Neuronal stem cell (in vitro differentiated cells): ENCODE data around the gene NPAS3.
A peak's percentile ranks its signal among the peaks of the same experiment; 100 is the strongest.

Experiments
- DNase-seq: peaks from one replicate; pipeline ENCODE4 v3.0.0-alpha.2; 2013; ENCODE audit warnings: low spot score
- H2AFZ ChIP-seq: one replicate; pipeline ENCODE4 v1.6.1; 2013; ENCODE audit warnings: mild to moderate bottlenecking, low read length, inconsistent platforms
- H2AK5ac ChIP-seq: 2 replicates; pipeline ENCODE4 v1.6.1; 2013; ENCODE audit warnings: low read depth, mild to moderate bottlenecking, inconsistent platforms, low read length, moderate library complexity, mixed read lengths
- H2BK120ac ChIP-seq: 2 replicates; pipeline ENCODE4 v1.6.1; 2013; ENCODE audit warnings: low read depth, mild to moderate bottlenecking, inconsistent platforms, low read length, moderate library complexity, mixed read lengths
- H2BK12ac ChIP-seq: one replicate; pipeline ENCODE4 v1.6.1; 2013; ENCODE audit warnings: low read length, inconsistent platforms
- H2BK15ac ChIP-seq: 2 replicates; pipeline ENCODE4 v1.6.1; 2013; ENCODE audit warnings: mild to moderate bottlenecking, low read length, inconsistent platforms, mixed read lengths
- H2BK5ac ChIP-seq: one replicate; pipeline ENCODE4 v1.6.1; 2013; ENCODE audit warnings: inconsistent platforms, mild to moderate bottlenecking, low read length, moderate library complexity
- H3K14ac ChIP-seq: one replicate; pipeline ENCODE4 v1.6.1; 2013; ENCODE audit warnings: low read length, inconsistent platforms
- H3K18ac ChIP-seq: 2 replicates; pipeline ENCODE4 v1.6.1; 2013; ENCODE audit warnings: low read length, inconsistent platforms
- H3K23ac ChIP-seq: 2 replicates; pipeline ENCODE4 v1.6.1; 2013; ENCODE audit warnings: low read depth, mild to moderate bottlenecking, mixed read lengths, low read length, inconsistent platforms; ENCODE audit not compliant: poor library complexity
- H3K27ac ChIP-seq: replicated peaks from 3 replicates; pipeline ENCODE4 v1.5.1; 2013; ENCODE audit warnings: low read length, inconsistent platforms
- H3K27me3 ChIP-seq, 3 experiments: 2 replicates each; pipeline ENCODE4 v1.6.1; 2013; ENCODE audit warnings: low read length in 3 of 3, mild to moderate bottlenecking in 2 of 3, inconsistent platforms in 1 of 3, low read depth in 1 of 3, mixed read lengths in 1 of 3, moderate library complexity in 1 of 3; ENCODE audit not compliant: control insufficient read depth in 3 of 3, insufficient read depth in 3 of 3
- H3K36me3 ChIP-seq, 2 donors: replicated peaks in 1 of 2; 2 replicates each; pipeline ENCODE4 v1.6.1; 2013; ENCODE audit warnings: low read length in 2 of 2; ENCODE audit not compliant: control insufficient read depth in 2 of 2, insufficient read depth in 2 of 2
- H3K4ac ChIP-seq: 2 replicates; pipeline ENCODE4 v1.6.1; 2013; ENCODE audit warnings: inconsistent platforms, mild to moderate bottlenecking, low read length, moderate library complexity
- H3K4me1 ChIP-seq, 2 donors: 1 replicate in 1 of 2; 2 replicates in 1 of 2; pipeline ENCODE4 v1.6.1; 2013; ENCODE audit warnings: low read length in 2 of 2, low read depth in 1 of 2; ENCODE audit not compliant: control insufficient read depth in 2 of 2, insufficient read depth in 1 of 2
- H3K4me2 ChIP-seq: one replicate; pipeline ENCODE4 v1.6.1; 2013; ENCODE audit warnings: mild to moderate bottlenecking, low read length, inconsistent platforms; ENCODE audit not compliant: insufficient read depth, poor library complexity, severe bottlenecking
- H3K4me3 ChIP-seq, 2 donors: 2 replicates each; pipeline ENCODE4 v1.5.1; 2013; ENCODE audit warnings: low read length in 2 of 2, mild to moderate bottlenecking in 2 of 2, inconsistent platforms in 1 of 2, moderate library complexity in 1 of 2
- H3K79me1 ChIP-seq: one replicate; pipeline ENCODE4 v1.6.1; 2013; ENCODE audit warnings: low read depth, mild to moderate bottlenecking, inconsistent platforms, low read length, moderate library complexity
- H3K9ac ChIP-seq: one replicate; pipeline ENCODE4 v1.6.1; 2013; ENCODE audit warnings: mild to moderate bottlenecking, low read depth, low read length, inconsistent platforms; ENCODE audit not compliant: poor library complexity
- H3K9me3 ChIP-seq, 2 donors: replicated peaks in 1 of 2; 2 replicates each; pipeline versions ENCODE3 to v1.6.1; 2013; ENCODE audit warnings: low read length in 2 of 2, mild to moderate bottlenecking in 2 of 2, inconsistent platforms in 1 of 2, low read depth in 1 of 2, mixed read lengths in 1 of 2, moderate library complexity in 1 of 2; ENCODE audit not compliant: control insufficient read depth in 2 of 2, insufficient read depth in 1 of 2
- H4K8ac ChIP-seq: one replicate; pipeline ENCODE4 v1.6.1; 2013; ENCODE audit warnings: low read depth, mild to moderate bottlenecking, inconsistent platforms, low read length, moderate library complexity
- H4K91ac ChIP-seq: one replicate; pipeline ENCODE4 v1.6.1; 2013; ENCODE audit warnings: low read length, low read depth, mild to moderate bottlenecking, inconsistent platforms; ENCODE audit not compliant: poor library complexity
- WGBS, 2 donors: extraction: QIAGEN DNeasy Blood & Tissue Kit; methylation state at CpG; one replicate each; pipeline ENCODE4 v1.1.7; 2013; ENCODE audit warnings: missing lambda C conversion rate in 2 of 2, mixed read lengths in 1 of 2; ENCODE audit not compliant: insufficient read length in 2 of 2, insufficient replicate concordance in 1 of 2; ENCODE audit errors: extremely low coverage in 2 of 2; 5-methylcytosine and 5-hydroxymethylcytosine counted together

NPAS3 gene

GRCh38 chr14:33477797-33478196 is 539.1 kb downstream of the NPAS3 start:
- Histone ChIP-seq H3K27ac (no peak overlapping the region), H2BK120ac (no peak overlapping the region), H3K9me3 (no peaks in the 10 kb centered on the region), H4K91ac (no peak overlapping the region), H3K36me3 (peaks cover 0 to 4% of the 10 kb centered on the region in 2 donors), H3K27me3 (no peaks in the 10 kb centered on the region), H2AFZ (no peak overlapping the region), H3K14ac (no peak overlapping the region), H3K4me1 (peaks cover 12 to 22% of the 10 kb centered on the region in 2 donors), H2BK5ac (no peak overlapping the region), H3K23ac (no peak overlapping the region), H3K9ac (no peak overlapping the region), H3K4me2 (no peak overlapping the region), H3K4ac (no peak overlapping the region), H3K18ac (no peak overlapping the region), H2AK5ac (no peak overlapping the region), H3K79me1 (no peaks in the 10 kb centered on the region), H2BK12ac (no peak overlapping the region), H3K4me3 (no peak overlapping the region), H4K8ac (no peak overlapping the region), H2BK15ac (no peak overlapping the region)
- no CpG with 5 or more reads among the region's 3 CpGs for WGBS, 2 donors
- DNase-seq = peak; percentile 30

GRCh38 chr14:33480071-33480886 is 541.6 kb downstream of the NPAS3 start:
- no peak overlapping the region for H2BK120ac ChIP-seq
- H3K27ac ChIP-seq = no peak overlapping the region
- H3K4me2 ChIP-seq = no peak overlapping the region
- peaks cover 0 to 4% of the 10 kb centered on the region in 2 donors for H3K36me3 ChIP-seq
- no CpG with 5 or more reads among the region's 9 CpGs for WGBS, 2 donors
- H3K14ac ChIP-seq = no peak overlapping the region
- no peak overlapping the region for H2AK5ac ChIP-seq
- no peaks in the 10 kb centered on the region for H3K27me3 ChIP-seq
- H3K18ac ChIP-seq = no peak overlapping the region
- H3K9ac ChIP-seq = no peak overlapping the region
- H3K4me3 ChIP-seq = no peak overlapping the region
- no peak overlapping the region for H4K8ac ChIP-seq
- H3K79me1 ChIP-seq = no peaks in the 10 kb centered on the region
- no peak overlapping the region for H2BK12ac ChIP-seq
- no peak for DNase-seq
- peaks cover 12 to 15% of the 10 kb centered on the region in 2 donors for H3K4me1 ChIP-seq
- H3K4ac ChIP-seq = no peak overlapping the region
- H3K23ac ChIP-seq = no peak overlapping the region
- peaks cover 0 to 5% of the 10 kb centered on the region in 2 donors for H3K9me3 ChIP-seq
- H2BK15ac ChIP-seq = no peak overlapping the region
- H2AFZ ChIP-seq = no peak overlapping the region
- H4K91ac ChIP-seq = no peak overlapping the region
- no peak overlapping the region for H2BK5ac ChIP-seq

- no peak overlapping the region for H2BK15ac ChIP-seq
- H4K8ac ChIP-seq = no peak overlapping the region
- peaks cover 12 to 15% of the 10 kb centered on the region in 2 donors for H3K4me1 ChIP-seq
- no peak overlapping the region for H3K4ac ChIP-seq
- H3K79me1 ChIP-seq = no peaks in the 10 kb centered on the region
- no peak overlapping the region for H2BK5ac ChIP-seq
- H3K9me3 ChIP-seq = peaks cover 0 to 5% of the 10 kb centered on the region in 2 donors
- WGBS, 2 donors = no CpG with 5 or more reads among the region's 3 CpGs
- no peak overlapping the region for H3K27ac ChIP-seq
- no peak overlapping the region for H3K14ac ChIP-seq
- no peak overlapping the region for H3K4me2 ChIP-seq
- no peak overlapping the region for H3K18ac ChIP-seq
- H3K9ac ChIP-seq = no peak overlapping the region
- peaks cover 0 to 4% of the 10 kb centered on the region in 2 donors for H3K36me3 ChIP-seq
- no peaks in the 10 kb centered on the region for H3K27me3 ChIP-seq
- no peak for DNase-seq
- H3K23ac ChIP-seq = no peak overlapping the region
- H2BK12ac ChIP-seq = no peak overlapping the region
- no peak overlapping the region for H3K4me3 ChIP-seq
- no peak overlapping the region for H2AFZ ChIP-seq
- H2BK120ac ChIP-seq = no peak overlapping the region
- no peak overlapping the region for H4K91ac ChIP-seq
- H2AK5ac ChIP-seq = no peak overlapping the region
Measured at GRCh38 chr14:33480887-33481184, 542.2 kb downstream of the NPAS3 start.

- Histone ChIP-seq H3K79me1 (no peaks in the 10 kb centered on the region), H3K9ac (no peak overlapping the region), H3K4me2 (no peak overlapping the region), H3K23ac (no peak overlapping the region), H2AK5ac (no peak overlapping the region), H2BK12ac (no peak overlapping the region), H2AFZ (no peak overlapping the region), H4K91ac (no peak overlapping the region), H3K4me3 (no peak overlapping the region), H2BK120ac (no peak overlapping the region), H3K18ac (no peak overlapping the region), H3K27me3 (no peaks in the 10 kb centered on the region), H4K8ac (no peak overlapping the region), H3K4me1 (peaks cover 6 to 7% of the 10 kb centered on the region in 2 donors), H3K4ac (no peak overlapping the region), H2BK15ac (no peak overlapping the region), H3K27ac (no peak overlapping the region), H2BK5ac (no peak overlapping the region), H3K36me3 (no peaks in the 10 kb centered on the region), H3K14ac (no peak overlapping the region), H3K9me3 (peaks cover 0 to 5% of the 10 kb centered on the region in 2 donors)
- no CpG with 5 or more reads among the region's 6 CpGs for WGBS, 2 donors
- DNase-seq = no peak
Measured at GRCh38 chr14:33483110-33483509, 544.4 kb downstream of the NPAS3 start.
